Raji (cell line): Measurements from ENCODE around the gene MAGI3.

Experiments
- POLR2A ChIP-seq: IDR thresholded peaks from 2 replicates; pipeline ENCODE4 v1.6.1; 2011; ENCODE audit warnings: low read depth, low read length, control low read depth; ENCODE audit not compliant: insufficient read depth

MAGI3 gene

GRCh38 chr1:113467991-113468390 lies 77.7 kb downstream of the MAGI3 start:
- TF ChIP-seq POLR2A: no peak

- TF ChIP-seq POLR2A: no peak
Measured at GRCh38 chr1:113479713-113480676, 89.7 kb downstream of the MAGI3 start.

GRCh38 chr1:113488576-113489177 lies 98.4 kb downstream of the MAGI3 start:
- no peak for TF ChIP-seq POLR2A

GRCh38 chr1:113490384-113490783 lies 100.1 kb downstream of the MAGI3 start:
- TF ChIP-seq POLR2A: no peak

GRCh38 chr1:113493533-113493932 lies 103.2 kb downstream of the MAGI3 start:
- no peak for TF ChIP-seq POLR2A

GRCh38 chr1:113505357-113505756 lies 115.0 kb downstream of the MAGI3 start:
- no peak for TF ChIP-seq POLR2A

- no peak for TF ChIP-seq POLR2A
Measured at GRCh38 chr1:113507552-113508214, 117.4 kb downstream of the MAGI3 start.

- no peak for TF ChIP-seq POLR2A
Measured at GRCh38 chr1:113508364-113509164, 118.2 kb downstream of the MAGI3 start.

GRCh38 chr1:113511269-113511668 lies 121.0 kb downstream of the MAGI3 start:
- TF ChIP-seq POLR2A: no peak

- no peak for TF ChIP-seq POLR2A
Measured at GRCh38 chr1:113515498-113515897, 125.2 kb downstream of the MAGI3 start.

GRCh38 chr1:113517346-113517745 lies 127.0 kb downstream of the MAGI3 start:
- TF ChIP-seq POLR2A: no peak

- TF ChIP-seq POLR2A: no peak
Measured at GRCh38 chr1:113517983-113518382, 127.7 kb downstream of the MAGI3 start.

- no peak for TF ChIP-seq POLR2A
Measured at GRCh38 chr1:113519556-113519955, 129.2 kb downstream of the MAGI3 start.

- no peak for TF ChIP-seq POLR2A
Measured at GRCh38 chr1:113530021-113530420, 139.7 kb downstream of the MAGI3 start.

GRCh38 chr1:113531321-113531720 lies 141.0 kb downstream of the MAGI3 start:
- no peak for TF ChIP-seq POLR2A
